ENCODE data around the gene TBC1D23. TPM values are rescaled to one million over a fixed set of nuclear protein-coding genes. Genes with fewer than 3 reads are reported as not detected.

Gene TBC1D23
- polyA plus RNA-seq, 1 donor (not counting 4 experiments of a cell fraction or from before 2014, with no cell fraction given) = 42.4 TPM

DNA sequence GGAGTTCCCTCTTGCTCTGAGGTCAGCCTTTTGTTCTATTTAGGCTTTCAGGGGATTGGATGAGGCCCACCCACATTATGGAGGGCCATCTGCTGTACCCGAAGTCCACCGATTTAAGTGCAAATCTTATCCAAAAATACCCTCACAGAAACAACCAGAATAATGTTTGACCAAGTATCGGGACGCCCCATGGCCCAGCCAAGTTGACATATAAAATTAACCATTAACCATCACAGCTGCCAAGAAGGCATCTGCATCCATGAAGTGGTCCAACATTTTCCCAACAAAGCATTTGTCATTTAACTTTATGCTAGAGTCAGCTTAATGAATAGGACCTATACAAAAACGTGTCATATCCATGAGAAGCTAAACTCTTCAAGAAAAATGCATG, 46.2 kb upstream of the TBC1D23 start:
- no peaks in the 10 kb centered on the region for H3K79me2 ChIP-seq (ENCODE audit: control insufficient read depth, insufficient read depth, low read length)
- H2AFZ ChIP-seq (ENCODE audit: control insufficient read depth, low read length) = no peak overlapping the region
- H4K20me1 ChIP-seq (ENCODE audit: control insufficient read depth, extremely low read depth, insufficient read depth, low read length) = no peaks in the 10 kb centered on the region
- H3K9me3 ChIP-seq (ENCODE audit: control insufficient read depth, low read depth, low read length) = no peaks in the 10 kb centered on the region
- H3K27me3 ChIP-seq (ENCODE audit: control insufficient read depth, extremely low read depth, insufficient read depth, low read length) = no peaks in the 10 kb centered on the region
- dilution Hi-C loops (cut with MboI; ENCODE audit: extremely low pct_ligation_motif_present, low sequenced_read_pairs) = no loop called here
- H3K4me1 ChIP-seq (ENCODE audit: control insufficient read depth, extremely low read depth, insufficient read depth, low read length) = peaks cover 4% of the 10 kb centered on the region
- H3K9ac ChIP-seq (ENCODE audit: control insufficient read depth, extremely low read depth, insufficient read depth, low read length) = no peak overlapping the region
- no peak overlapping the region for H3K4me3 ChIP-seq (ENCODE audit: control insufficient read depth in 2 of 3, extremely low read depth in 1 of 3, insufficient read depth in 2 of 3, low read depth in 1 of 3, low read length in 3 of 3)
- FAIRE-seq (no peak), DNase-seq (ENCODE audit: low read depth, low spot score) (no peak)
- TF ChIP-seq, protein P1, sequence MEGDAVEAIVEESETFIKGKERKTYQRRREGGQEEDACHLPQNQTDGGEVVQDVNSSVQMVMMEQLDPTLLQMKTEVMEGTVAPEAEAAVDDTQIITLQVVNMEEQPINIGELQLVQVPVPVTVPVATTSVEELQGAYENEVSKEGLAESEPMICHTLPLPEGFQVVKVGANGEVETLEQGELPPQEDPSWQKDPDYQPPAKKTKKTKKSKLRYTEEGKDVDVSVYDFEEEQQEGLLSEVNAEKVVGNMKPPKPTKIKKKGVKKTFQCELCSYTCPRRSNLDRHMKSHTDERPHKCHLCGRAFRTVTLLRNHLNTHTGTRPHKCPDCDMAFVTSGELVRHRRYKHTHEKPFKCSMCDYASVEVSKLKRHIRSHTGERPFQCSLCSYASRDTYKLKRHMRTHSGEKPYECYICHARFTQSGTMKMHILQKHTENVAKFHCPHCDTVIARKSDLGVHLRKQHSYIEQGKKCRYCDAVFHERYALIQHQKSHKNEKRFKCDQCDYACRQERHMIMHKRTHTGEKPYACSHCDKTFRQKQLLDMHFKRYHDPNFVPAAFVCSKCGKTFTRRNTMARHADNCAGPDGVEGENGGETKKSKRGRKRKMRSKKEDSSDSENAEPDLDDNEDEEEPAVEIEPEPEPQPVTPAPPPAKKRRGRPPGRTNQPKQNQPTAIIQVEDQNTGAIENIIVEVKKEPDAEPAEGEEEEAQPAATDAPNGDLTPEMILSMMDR (optimal IDR thresholded peaks at IDR 0.05 in 1 of 3, IDR thresholded peaks at IDR 0.05 in 1 of 3, conservative IDR thresholded peaks at IDR 0.05 in 1 of 3; ENCODE audit: extremely low read depth in 1 of 3, insufficient read depth in 2 of 3, low read length in 3 of 3) = no peak
- no peak for TF ChIP-seq EZH2 (IDR thresholded peaks at IDR 0.05; ENCODE audit: low read length)
- H3K36me3 ChIP-seq (ENCODE audit: control insufficient read depth in 2 of 2, extremely low read depth in 1 of 2, insufficient read depth in 2 of 2, low read length in 2 of 2) = no peaks in the 10 kb centered on the region
- H3K27ac ChIP-seq (ENCODE audit: control insufficient read depth, insufficient read depth, low read length) = no peak overlapping the region
- no peak overlapping the region for H3K4me2 ChIP-seq (ENCODE audit: control insufficient read depth, extremely low read depth, insufficient read depth, low read depth, low read length)
- H3K9me1 ChIP-seq (ENCODE audit: control insufficient read depth, extremely low read depth, insufficient read depth, low read length) = no peaks in the 10 kb centered on the region

DNA sequence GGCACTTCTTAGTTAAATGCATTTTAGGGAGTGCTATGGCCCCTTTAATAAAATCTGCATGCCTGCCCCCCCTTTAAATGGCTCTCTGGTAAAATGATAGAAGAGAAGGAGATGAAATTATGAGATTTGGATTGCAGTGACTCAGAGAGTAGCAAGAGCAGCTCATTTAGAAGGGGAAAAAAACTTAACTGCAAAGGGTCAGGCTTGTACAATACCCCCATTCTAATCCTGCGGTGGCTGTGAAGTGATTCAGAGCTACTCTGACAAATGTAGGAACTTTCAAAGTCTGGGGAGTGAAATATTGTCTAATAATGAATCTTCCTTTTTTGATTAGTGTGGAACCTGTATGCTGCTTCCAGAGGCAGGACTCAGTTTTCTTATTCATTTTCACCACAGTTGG, 44.1 kb upstream of the TBC1D23 start:
- Histone ChIP-seq H3K27me3 (ENCODE audit: control insufficient read depth, extremely low read depth, insufficient read depth, low read length) (no peaks in the 10 kb centered on the region), H4K20me1 (ENCODE audit: control insufficient read depth, extremely low read depth, insufficient read depth, low read length) (no peaks in the 10 kb centered on the region), H3K36me3 (ENCODE audit: control insufficient read depth in 2 of 2, extremely low read depth in 1 of 2, insufficient read depth in 2 of 2, low read length in 2 of 2) (no peaks in the 10 kb centered on the region), H3K4me2 (ENCODE audit: control insufficient read depth, extremely low read depth, insufficient read depth, low read depth, low read length) (no peak overlapping the region), H3K4me1 (ENCODE audit: control insufficient read depth, extremely low read depth, insufficient read depth, low read length) (peaks cover 4% of the 10 kb centered on the region), H3K27ac (ENCODE audit: control insufficient read depth, insufficient read depth, low read length) (no peak overlapping the region), H3K9me1 (ENCODE audit: control insufficient read depth, extremely low read depth, insufficient read depth, low read length) (no peaks in the 10 kb centered on the region), H3K9ac (ENCODE audit: control insufficient read depth, extremely low read depth, insufficient read depth, low read length) (no peak overlapping the region), H3K9me3 (ENCODE audit: control insufficient read depth, low read depth, low read length) (no peaks in the 10 kb centered on the region), H3K79me2 (ENCODE audit: control insufficient read depth, insufficient read depth, low read length) (no peaks in the 10 kb centered on the region), H3K4me3 (ENCODE audit: control insufficient read depth in 2 of 3, extremely low read depth in 1 of 3, insufficient read depth in 2 of 3, low read depth in 1 of 3, low read length in 3 of 3) (no peak overlapping the region), H2AFZ (ENCODE audit: control insufficient read depth, low read length) (no peak overlapping the region)
- no peak for DNase-seq (ENCODE audit: low read depth, low spot score)
- no peak for FAIRE-seq
- TF ChIP-seq, protein P1 (optimal IDR thresholded peaks at IDR 0.05 in 1 of 3, IDR thresholded peaks at IDR 0.05 in 1 of 3, conservative IDR thresholded peaks at IDR 0.05 in 1 of 3; ENCODE audit: extremely low read depth in 1 of 3, insufficient read depth in 2 of 3, low read length in 3 of 3) = no peak
- TF ChIP-seq EZH2 (IDR thresholded peaks at IDR 0.05; ENCODE audit: low read length) = no peak
- dilution Hi-C loops (cut with MboI; ENCODE audit: extremely low pct_ligation_motif_present, low sequenced_read_pairs) = no loop called here

Data from keratinocyte (primary cell).